ENCODE results near the gene TNC. TPM values are rescaled to one million over a fixed set of nuclear protein-coding genes. Genes with fewer than 3 reads are reported as not detected.

TNC gene
- total and polyA plus RNA-seq, 8 donors: 0.31 to 12.5 (median 1.4) TPM

DNA sequence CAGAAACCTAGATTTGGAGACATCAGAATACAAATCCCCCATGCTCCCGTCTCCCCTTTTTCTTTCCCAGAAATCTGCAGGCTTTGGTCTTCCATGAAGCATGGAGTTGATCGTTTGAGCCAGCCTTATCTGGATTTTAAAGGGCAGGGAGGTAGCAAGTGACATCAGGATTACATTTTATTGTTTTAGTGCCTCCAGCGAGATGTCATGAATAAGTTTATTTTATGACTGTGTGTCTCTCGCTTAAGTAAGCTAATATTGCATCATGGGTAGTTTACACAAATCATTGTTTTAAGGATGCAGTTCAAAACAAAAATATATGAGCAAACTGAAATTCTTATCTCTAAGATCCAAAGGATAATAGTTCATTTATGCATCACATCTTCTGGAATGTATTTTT, 136.9 kb downstream of the TNC start:
- ATAC-seq: no peak
- Histone ChIP-seq H3K4me3 (no peak overlapping the region), H3K27ac (no peak overlapping the region), H3K36me3 (no peaks in the 10 kb centered on the region), H3K27me3 (no peaks in the 10 kb centered on the region), H3K9me3 (no peaks in the 10 kb centered on the region), H3K4me1 (no peaks in the 10 kb centered on the region)
- DNase-seq: no peak
- TF ChIP-seq, protein P1, sequence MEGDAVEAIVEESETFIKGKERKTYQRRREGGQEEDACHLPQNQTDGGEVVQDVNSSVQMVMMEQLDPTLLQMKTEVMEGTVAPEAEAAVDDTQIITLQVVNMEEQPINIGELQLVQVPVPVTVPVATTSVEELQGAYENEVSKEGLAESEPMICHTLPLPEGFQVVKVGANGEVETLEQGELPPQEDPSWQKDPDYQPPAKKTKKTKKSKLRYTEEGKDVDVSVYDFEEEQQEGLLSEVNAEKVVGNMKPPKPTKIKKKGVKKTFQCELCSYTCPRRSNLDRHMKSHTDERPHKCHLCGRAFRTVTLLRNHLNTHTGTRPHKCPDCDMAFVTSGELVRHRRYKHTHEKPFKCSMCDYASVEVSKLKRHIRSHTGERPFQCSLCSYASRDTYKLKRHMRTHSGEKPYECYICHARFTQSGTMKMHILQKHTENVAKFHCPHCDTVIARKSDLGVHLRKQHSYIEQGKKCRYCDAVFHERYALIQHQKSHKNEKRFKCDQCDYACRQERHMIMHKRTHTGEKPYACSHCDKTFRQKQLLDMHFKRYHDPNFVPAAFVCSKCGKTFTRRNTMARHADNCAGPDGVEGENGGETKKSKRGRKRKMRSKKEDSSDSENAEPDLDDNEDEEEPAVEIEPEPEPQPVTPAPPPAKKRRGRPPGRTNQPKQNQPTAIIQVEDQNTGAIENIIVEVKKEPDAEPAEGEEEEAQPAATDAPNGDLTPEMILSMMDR (IDR thresholded peaks at IDR 0.05): no peak
- intact Hi-C loops (cut with DNase I): no loop called here
- WGBS, 2 donors: 57 to 67% methylated on average over 4 of the region's 4 CpGs
- FAIRE-seq: no peak

DNA sequence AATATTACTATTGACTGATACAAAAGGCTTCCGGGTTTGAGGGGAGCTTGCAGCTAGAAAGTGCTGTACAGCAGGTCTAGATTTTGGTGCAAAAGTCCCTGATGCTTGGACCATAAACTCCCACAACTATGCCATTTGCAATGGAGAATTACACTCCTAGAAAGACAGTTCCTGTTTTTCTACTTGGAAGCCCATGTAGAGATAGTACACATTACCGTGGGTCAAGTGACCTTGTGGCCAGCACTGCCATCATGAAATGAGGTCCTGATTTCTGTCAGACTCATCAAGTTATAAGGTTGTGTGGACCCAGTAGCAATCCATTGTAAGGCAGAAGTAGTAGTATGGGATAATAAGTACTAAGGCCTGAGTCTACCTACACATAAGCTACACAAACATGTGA, 144.7 kb downstream of the TNC start:
- no peaks in the 10 kb centered on the region for H3K27me3 ChIP-seq
- H3K9me3 ChIP-seq: no peaks in the 10 kb centered on the region
- H3K4me1 ChIP-seq: no peaks in the 10 kb centered on the region
- TF ChIP-seq, protein P1 (IDR thresholded peaks at IDR 0.05): no peak
- no peaks in the 10 kb centered on the region for H3K36me3 ChIP-seq
- no peak for FAIRE-seq
- ATAC-seq: peak in 1 of 4 donors; percentile 27
- no peak overlapping the region for H3K4me3 ChIP-seq
- WGBS, 2 donors: 51 to 55% methylated on average over 2 of the region's 2 CpGs
- H3K27ac ChIP-seq: no peak overlapping the region
- intact Hi-C loops (cut with DNase I): no loop called here
- DNase-seq: no peak

DNA sequence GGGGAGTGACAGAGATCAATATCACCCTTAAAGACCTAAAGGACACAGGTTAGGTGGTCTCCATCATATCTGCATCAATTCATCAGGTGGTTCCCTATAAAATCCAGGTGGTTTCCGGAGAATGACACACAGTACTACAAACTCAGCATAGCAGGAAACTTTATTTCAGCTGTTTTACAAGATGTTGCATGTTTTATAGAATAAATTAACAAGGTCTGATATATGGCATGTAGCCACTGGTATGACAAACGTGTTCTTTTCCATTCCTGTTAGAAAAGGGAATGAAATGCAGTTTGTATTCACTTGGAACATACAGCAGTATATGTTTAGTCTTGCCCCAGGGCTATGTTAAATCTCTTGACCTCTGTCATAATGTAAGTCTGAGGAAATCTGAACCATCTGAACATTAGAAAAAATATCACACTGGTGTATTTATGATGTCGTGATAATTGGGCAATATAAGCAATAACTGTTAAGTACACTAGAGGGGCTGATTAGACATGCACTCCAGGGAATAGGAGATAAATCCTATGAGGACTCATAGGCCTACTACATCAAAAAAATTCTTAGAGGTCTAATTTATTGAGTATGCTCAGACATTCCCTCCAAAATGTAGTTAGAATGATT, 145.3 kb downstream of the TNC start:
- Histone ChIP-seq H3K27ac (no peak overlapping the region), H3K4me3 (no peak overlapping the region), H3K36me3 (no peaks in the 10 kb centered on the region), H3K27me3 (no peaks in the 10 kb centered on the region), H3K9me3 (no peaks in the 10 kb centered on the region), H3K4me1 (no peaks in the 10 kb centered on the region)
- TF ChIP-seq, protein P1 (IDR thresholded peaks at IDR 0.05): no peak
- ATAC-seq: no peak
- intact Hi-C loops (cut with DNase I): no loop called here
- WGBS, 2 donors: 58 to 62% methylated on average over 3 of the region's 3 CpGs
- DNase-seq: no peak
- FAIRE-seq: no peak

Other genes with a start within 250 kb of the TNC start
- gene TNFSF8, start 187.6 kb downstream of the TNC start, total RNA-seq: 1 to 10 TPM in 1 of 6 donors, under 1 TPM in 5; 0.12 to 1.0 (median 0.50) TPM
- under 1 TPM; 0.05 to 0.15 TPM for gene TNFSF8, start 187.6 kb downstream of the TNC start, polyA plus RNA-seq

All from pancreas (tissue), 10 donors.